Hepatocyte (in vitro differentiated cells): ENCODE measurements around the gene ATP1A2.

Source experiments
- EZH2 ChIP-seq: fragments of 200-600 bp; sonication (generic); IDR thresholded peaks from 2 replicates; pipeline ENCODE4 v1.6.1; 2016; ENCODE audit warnings: antibody characterized with exemption, mild to moderate bottlenecking, borderline replicate concordance
- TF ChIP-seq, protein P1 (sequence below): fragments of 200-600 bp; sonication (generic); IDR thresholded peaks from 2 replicates; pipeline ENCODE4 v1.5.1; 2016; ENCODE audit warnings: antibody characterized with exemption, mild to moderate bottlenecking; ENCODE audit not compliant: poor library complexity

DNA sequence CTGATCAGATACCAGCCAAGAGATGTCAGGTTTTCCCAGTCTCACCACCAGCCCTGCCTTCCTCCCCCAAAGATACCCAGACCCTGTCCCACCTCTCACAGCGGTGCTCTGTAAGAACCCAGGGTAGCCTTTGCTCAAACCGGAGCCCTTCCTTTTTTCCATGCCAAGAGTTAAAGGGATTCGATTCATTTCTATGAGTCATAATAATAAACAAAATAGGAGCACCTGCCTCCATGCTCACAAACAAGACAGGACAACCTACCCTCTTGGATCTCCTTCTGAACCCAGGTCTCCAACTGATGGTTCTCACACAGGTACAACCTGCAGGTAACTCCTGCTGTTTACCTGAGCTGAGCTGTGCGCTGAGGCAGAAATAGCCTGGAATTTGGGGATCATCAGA is 5.9 kb upstream of the ATP1A2 start:
- TF ChIP-seq, protein P1, sequence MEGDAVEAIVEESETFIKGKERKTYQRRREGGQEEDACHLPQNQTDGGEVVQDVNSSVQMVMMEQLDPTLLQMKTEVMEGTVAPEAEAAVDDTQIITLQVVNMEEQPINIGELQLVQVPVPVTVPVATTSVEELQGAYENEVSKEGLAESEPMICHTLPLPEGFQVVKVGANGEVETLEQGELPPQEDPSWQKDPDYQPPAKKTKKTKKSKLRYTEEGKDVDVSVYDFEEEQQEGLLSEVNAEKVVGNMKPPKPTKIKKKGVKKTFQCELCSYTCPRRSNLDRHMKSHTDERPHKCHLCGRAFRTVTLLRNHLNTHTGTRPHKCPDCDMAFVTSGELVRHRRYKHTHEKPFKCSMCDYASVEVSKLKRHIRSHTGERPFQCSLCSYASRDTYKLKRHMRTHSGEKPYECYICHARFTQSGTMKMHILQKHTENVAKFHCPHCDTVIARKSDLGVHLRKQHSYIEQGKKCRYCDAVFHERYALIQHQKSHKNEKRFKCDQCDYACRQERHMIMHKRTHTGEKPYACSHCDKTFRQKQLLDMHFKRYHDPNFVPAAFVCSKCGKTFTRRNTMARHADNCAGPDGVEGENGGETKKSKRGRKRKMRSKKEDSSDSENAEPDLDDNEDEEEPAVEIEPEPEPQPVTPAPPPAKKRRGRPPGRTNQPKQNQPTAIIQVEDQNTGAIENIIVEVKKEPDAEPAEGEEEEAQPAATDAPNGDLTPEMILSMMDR, result no peak
- TF ChIP-seq EZH2, result no peak
